NCI-H128 (cell line): ENCODE data around the gene DPP10.

Experiments used
- DNase-seq: peaks from one replicate; lab custom pipeline; 2025; ENCODE audit not compliant: unreplicated experiment; lab: John Stamatoyannopoulos, UW

Gene DPP10

DNA sequence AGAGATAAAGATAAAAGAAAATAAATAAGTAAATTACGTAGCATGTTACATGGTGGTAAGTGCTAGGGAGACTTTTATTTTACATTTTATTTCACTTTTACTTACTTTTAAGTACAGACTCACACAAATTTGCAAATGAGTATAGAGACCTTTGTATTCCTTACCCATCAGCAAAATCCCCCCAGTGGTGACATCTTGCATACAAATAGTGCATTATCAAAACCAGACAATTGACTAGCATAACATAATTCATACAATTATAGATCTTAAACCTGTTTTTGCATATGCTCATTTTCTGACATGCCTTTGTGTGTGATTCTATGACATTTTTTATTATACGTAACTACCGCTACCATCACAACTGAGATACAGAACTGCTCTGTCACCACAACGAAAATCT, 1099.4 kb downstream of the DPP10 start:
- no peak for DNase-seq

DNA sequence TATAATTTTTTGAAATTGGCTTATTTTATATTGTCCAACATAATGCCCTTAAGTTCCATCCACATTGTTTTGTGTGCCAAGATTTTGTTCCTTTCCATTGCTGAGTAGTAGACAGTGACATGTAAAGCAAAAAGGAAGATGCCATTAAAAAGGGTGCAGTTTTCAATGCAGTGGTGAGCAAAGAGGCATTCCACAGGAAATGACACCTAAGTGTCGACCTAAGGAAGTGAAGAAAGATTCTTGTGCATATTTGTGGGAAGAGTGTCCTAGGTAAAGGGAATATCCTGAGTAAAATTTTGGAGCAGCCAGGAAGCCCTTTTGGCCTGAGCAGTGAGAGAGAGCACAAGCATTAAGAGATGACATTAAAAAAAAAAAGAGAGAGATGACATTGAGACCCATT, 1099.9 kb downstream of the DPP10 start:
- no peak for DNase-seq

DNA sequence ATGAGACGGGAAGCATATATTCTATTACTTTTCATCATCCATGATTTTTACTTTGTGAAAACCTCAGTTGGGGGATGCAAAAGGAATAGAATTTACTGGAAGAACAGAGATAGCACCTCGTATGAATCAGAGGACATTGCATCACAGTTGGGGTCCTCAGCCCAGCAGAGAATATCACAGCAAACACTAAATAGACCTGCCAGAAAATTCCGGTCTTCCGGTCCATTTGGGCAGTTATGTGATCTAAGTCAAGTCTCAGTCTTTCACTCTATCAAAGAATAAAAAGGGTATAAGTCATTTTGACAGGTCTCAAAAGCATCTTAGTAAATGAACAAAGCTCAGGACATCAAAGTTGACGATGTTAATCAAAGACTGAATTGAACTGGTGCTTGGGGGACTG, 1100.6 kb downstream of the DPP10 start:
- no peak for DNase-seq

DNA sequence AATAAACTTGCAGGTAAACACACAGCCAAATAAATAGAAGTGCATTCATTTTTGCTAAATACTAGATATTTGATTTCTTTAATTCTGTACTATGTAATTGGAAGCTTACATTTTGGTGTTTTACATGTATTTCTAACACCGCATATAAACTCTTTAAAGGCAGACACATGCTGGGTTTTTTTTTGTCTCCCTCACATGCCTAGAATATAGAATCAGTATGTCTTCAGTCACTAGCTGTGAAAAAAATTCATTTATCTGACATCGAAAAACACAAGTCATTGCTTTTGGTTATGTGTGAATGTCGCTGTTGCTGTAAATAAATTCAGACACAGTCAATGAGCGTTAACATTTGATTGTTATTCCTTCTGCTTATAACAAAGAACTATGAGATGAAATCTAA, 1101.0 kb downstream of the DPP10 start:
- no peak for DNase-seq

DNA sequence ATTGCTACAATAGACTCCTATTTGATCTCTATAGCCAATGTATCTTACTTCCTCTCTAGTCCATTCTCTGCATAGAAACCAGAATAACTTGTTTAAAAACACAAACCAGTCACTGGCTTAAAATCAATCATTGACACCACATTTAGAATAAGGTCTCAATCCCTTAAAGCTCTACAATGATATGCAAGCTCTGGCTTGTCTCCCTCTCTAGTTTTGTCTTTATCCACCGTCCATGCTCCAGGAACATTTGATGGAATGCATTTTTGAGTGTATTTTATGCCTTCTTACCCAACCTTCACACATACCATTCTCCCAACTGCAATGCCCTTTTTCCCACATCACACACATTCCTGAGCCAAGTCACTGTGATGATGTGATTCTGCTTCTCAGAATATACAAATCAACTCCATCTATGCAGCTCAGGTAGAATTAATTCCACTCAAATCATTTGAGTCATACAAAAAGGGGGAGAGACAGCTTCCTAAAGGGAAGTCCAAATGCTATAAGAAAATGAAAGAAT, 1107.2 kb downstream of the DPP10 start:
- no peak for DNase-seq

DNA sequence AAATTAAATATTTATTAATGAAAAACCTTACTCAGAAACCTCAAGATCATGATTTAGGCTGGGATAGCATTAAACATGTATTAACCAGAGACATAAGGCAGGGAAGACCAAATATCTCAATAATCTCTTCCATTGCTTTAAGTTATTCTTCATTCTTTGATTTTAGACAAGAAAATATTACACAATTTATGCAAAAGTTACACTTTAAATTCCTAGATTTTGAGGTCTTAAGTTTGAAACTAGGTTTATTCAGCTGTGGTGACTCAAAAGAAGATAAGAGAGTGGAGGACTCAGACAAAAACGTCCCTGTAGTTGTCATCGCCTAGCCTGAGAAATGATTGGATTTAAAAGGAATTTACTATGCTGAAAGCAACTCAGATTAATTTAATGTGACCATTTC, 1110.3 kb downstream of the DPP10 start:
- DNase-seq: no peak

DNA sequence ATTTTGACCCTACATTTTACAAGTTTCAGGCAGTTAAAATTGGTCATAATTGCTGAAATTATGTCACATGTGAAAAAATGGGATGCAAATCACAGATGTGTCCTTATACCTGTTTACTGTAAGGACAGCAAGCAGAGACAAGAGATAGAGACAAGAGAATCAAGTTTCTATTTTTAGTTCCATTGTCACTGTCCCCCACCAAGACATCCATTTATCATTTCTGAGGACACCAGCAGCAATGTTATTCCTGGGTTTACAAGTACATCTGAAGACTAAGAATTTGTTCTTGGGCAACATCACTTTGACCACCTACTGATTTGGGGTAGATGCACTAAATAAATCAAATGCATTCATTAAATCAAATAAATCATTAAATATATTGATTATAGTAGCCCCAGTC, 1111.7 kb downstream of the DPP10 start:
- DNase-seq: no peak

DNA sequence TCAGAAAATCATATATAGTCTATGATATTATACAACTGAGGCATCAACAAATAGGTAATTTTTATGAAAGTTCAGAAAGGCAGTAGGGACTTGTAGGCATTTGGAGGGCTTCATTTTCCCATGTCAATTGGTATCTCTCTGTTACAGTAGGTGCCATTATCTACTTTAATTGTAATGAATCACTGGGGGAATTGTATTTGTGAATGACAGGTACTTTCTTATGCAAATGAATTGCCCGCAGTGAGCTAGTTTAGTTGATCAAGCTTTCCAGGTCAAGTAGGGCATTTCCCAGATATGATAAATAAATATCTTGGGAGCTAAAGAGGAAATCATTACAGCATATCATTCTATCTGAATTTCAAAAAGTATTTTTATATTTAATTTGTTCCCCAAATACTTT, 1116.3 kb downstream of the DPP10 start:
- no peak for DNase-seq

DNA sequence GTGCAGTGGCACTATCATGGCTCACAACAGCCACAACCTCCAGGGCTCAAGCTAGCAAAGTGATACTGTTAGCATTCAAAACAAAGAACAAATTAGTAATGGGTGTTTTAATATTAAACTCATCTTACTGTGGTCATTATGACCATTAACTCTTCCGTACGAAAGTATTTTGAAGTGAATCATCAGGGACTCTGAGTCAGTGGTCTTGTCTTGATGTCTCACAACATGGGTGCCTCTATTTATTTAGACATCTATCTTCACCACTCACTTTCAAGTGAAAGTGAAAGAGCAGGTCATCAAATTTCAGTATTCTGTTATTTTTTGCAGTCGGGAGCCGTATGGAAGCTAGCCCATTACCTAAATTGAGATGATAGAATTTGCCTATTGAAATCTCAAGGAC, 1118.2 kb downstream of the DPP10 start:
- no peak for DNase-seq

DNA sequence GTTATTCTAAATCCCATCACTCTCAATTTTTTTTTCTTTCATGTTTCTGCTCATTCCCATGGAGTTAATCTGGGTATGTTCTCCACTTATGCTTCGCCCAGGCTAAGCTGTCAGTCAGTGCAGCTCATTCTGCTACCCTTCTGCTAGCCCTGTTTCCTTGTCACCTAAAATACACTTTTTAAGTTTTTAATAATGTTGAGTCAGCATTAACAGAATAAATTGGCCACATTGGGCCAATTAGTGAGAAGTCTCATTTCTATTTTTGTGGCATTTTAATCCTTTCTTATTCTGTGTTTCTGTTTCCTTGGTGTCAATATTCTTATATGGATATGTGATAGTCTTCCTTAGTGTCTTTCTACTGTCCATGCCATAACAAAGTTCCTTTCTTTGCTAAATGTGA, 1126.2 kb downstream of the DPP10 start:
- no peak for DNase-seq

DNA sequence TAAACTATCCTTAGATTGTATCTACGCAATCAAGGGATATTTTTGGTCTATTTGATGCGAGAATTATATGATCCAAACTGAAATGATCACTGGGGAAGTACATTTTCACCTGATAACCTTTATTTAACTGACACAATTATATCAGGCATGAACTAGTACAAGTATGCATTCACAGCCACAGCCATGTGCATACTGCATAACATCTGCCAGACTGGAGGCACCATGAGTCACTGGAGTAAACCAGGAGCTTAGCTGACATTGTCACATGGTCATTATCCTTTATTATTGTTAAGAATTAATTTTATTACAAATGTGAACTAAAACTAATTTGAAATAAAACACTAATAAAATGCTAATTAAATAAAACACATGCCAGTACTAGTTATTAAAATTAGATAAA, 1127.1 kb downstream of the DPP10 start:
- no peak for DNase-seq

DNA sequence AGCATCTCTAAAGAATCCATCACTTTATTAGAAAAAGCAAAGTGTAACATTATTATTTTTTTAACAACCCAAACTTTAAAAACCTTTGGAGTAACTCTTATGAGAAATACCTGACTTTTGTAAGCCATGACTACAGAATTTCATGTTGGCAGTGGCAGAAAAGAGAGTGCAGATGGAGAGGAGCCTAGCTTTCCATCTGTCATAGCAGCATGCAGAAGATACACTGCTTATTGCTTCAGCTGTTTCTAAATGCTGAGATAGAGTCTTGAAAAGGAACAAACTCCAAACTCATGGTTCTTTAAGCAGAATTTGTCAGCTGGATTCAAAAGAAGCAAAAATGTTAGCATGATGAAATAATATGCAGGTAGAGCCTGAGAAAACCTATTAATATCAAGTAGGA, 1130.3 kb downstream of the DPP10 start:
- no peak for DNase-seq

DNA sequence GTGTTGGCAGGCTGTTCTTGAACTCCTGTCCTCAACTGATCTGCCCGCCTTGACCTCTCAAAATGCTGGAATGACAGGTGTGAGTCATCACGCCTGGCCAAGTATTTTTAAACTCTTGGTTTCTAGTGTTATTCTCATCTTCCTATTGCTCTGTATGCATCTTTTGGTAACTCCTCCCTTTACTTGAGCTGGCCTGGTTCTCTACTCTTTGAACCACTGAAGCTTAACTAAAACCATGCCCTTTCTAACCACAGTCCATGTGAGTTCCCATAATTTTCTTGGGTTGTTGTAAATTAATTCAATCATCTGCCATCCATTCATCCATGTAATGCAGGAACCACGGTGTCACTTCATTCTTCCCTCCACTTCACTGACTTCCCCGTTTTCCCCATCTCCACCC, 1131.3 kb downstream of the DPP10 start:
- DNase-seq: no peak

DNA sequence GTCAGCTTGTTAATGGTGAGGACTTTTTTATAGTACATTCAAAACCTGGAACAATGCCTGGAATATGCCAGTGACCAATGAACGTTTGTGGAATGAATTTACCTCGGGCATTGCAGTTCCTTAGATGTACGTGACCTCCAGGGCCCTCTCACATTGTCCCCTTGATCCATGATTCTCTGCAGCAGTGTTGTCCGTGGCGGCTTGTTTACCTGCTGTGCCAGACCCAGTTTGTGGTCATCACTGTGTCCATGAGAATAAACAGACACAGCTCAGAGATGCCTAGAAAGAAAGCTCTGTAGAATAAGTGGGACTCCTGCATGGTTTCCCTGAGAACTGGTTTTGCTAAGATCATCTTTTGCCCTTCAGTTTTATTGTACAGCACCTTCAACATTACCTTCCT, 1132.2 kb downstream of the DPP10 start:
- no peak for DNase-seq

DNA sequence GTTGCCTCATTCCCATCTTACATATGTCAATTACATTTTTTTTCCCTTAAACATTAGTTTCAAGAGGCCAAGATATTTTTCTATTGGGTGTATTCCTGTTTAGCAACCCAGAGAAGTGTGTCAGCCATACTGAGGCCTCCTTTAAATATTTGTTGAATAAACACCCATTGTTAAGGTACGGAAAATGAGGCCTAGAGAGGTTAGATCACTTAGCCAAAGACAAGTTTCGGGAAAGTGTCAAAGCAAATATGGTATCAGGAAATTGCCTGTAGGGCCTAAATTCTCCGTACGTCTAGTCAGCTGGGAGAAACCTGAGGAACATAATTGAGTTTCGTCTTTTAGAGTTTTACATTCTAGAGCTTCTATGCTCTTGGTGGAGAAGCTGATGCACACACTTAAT, 1138.3 kb downstream of the DPP10 start:
- no peak for DNase-seq

DNA sequence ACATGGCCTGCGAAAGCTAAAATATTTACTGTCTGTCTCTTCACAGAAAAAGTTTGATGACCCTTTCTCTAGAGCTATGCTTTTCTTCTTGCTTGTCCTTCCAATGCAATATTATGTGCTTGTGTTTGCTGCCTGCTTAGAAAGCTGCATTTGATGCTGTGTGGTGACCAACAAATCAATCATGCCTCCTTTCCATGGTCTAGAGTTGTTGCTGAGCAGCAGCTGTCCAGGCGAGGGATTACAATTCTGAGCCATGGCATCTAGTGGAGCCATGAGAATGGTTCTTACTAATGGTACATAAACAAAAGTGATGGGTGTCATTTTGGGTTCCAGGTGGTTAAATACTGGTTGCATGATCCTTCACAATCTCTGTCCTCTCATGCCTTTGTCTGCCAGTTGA, 1142.1 kb downstream of the DPP10 start:
- no peak for DNase-seq

DNA sequence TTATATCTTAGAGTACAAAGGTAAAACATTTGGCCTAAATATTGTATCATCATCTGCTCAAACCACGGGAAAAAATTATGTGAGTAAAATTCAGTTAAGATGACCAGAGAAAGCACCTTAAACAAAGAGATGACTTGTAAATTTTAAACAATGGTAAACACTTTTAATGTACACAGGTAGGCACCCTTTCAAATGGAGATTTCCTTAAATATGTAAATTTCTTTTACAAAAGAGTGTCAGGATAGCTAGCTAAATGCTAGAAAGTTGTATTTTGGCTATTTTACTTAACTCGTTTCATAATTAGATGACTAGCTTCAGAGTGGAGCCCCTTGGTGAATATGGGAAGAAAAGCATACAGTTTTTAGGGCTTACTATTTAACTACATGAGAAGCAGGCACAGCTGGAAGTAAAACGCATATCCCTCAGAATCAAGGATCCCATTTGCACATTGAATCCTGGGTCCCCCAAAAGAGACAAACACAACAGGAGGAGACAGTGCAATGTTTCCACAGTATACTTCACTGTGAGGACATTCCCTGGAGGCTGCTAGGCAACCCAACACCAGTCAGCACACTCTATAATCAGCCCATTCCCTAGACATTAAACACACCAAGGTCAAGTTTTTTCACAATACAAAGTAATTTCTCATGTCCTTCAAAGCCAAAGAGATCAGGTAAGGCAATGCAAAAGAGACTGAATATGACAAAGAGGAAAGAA, 1154.4 kb downstream of the DPP10 start:
- no peak for DNase-seq

DNA sequence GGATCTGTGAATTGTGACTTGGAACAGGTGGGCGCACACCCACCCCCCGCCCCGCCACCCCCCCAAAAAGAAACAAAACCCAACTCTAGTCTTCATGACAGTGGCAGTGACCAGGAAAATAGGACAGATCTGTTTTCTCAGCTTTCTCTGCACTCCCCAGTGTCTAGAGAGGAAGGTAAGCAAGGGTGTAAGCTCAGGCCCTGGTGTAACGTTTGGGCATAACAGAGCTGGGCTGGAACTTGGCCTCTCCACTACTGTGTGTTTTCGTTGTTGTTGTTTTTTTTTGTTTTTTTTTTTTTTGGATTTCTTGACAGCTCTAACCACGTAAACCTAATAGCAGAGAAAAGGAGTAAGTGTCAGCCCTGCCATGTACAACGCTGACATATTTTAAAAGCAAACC, 1160.8 kb downstream of the DPP10 start:
- no peak for DNase-seq

DNA sequence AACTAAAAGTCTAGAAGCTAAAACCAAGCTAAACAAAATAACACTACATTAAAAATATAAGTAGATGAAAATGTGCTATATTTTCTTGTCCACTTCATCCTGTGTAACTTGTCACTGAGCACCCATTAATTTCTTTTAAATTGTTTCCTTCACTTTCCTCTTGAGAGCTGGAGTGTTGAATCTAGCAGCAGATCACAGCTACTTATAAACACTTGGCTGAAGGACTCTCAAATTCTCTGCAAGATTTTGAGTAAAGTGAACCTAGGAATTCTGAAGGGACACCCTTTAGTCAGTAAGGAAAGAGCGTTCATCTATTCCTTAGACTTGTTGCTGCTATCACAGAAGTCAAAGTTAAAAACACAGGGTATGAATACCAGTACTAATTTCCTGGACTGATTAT, 1163.9 kb downstream of the DPP10 start:
- no peak for DNase-seq

DNA sequence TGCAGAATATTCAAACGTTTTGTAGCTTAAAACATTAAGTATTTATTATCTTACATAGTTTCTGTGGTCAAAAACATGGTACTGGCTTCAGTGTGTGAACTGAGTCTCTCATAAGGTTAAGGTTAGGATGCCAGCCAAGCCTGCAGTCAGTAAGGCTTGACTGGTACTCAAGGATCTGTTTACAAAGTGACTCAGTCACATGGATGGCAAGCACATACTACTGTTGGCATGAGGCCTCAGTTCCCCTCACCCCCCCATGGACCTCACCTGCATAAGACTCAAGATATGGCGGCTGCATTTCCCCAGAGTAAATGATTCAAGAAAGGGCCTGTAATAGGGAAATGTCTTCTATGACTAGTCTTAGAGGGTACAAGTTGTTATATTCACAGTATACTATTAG, 1167.5 kb downstream of the DPP10 start:
- DNase-seq: no peak

DNA sequence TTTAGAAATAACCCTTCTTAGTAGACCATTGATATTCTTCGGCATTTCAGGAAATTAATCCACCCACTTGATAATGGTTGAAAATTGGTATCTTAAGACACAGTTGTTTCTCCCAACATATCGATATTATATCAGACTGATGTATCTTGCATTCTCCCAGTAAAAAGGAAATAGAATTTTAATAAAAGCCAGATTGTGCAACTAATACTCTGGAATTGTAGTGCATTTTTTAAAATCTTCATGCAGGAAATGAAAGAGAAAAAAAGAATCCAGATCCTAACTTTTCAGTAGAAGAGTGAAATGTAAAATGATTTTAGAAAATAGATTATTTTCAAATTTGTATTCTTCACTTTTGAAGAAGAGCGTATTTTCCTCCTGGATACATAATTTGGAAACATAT, 1168.4 kb downstream of the DPP10 start:
- DNase-seq: no peak

DNA sequence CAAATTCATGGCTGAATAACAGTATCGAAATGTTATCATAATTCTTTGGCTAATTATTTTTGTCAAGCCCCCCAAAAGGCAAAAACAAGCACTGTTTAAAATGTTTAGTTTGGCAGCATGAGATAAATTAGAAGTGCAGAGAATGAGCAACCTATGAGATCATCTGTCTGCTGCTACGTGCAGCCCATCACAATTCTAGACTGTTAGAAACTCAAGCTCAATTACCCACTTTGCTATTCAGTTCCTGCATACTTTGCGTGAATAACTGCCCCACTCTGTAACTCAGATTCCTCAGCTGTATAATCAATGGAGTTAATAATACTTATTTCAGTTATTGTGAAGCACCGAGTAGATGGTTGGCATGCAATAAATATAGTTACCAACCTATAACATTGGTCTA, 1181.9 kb downstream of the DPP10 start:
- no peak for DNase-seq

DNA sequence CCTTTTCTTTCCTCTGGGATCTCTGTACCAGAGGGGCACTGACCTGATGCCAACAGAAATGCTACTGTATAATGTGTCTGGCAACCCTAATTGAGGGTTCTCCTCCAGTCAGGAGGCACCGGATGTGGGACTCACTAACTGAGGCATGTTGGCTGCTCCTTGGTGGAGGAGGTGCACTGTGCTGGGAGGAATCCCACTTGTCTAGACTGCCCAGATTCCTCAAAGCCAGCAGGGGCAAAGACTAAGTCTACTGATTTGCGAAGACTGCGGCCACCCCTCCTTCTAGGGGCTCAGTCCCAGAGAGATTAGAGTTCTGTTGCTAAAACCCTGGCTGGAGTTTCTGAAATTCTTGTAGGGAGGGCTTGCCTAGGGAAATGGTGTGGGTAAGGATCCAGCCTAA, 1192.1 kb downstream of the DPP10 start:
- DNase-seq: no peak
